ENCODE results near the gene MASP1. TPM values are rescaled to one million over a fixed set of nuclear protein-coding genes. Genes with fewer than 3 reads are reported as not detected.

Gene MASP1
- total RNA-seq, 2 donors from 2014 or later = 1.9 to 2.6 TPM

GRCh38 chr3:187262360-187262759 lies 29.2 kb downstream of the MASP1 start:
- Histone ChIP-seq H3K27ac (no peak overlapping the region), H3K9me3 (no peaks in the 10 kb centered on the region), H3K4me3 (no peak overlapping the region), H3K27me3 (replicated peaks; ENCODE audit: insufficient read depth) (no peaks in the 10 kb centered on the region), H3K36me3 (no peaks in the 10 kb centered on the region), H3K4me1 (ENCODE audit: control insufficient read depth in 1 of 2, low read depth in 2 of 2) (peaks cover 17 to 29% of the 10 kb centered on the region in 2 donors)
- DNase-seq (ENCODE audit: low spot score) (no peak), ATAC-seq (ENCODE audit: insufficient number of reproducible peaks, low FRiP score, low read depth) (no peak)
- TF ChIP-seq CTCF (IDR thresholded peaks at IDR 0.05) = no peak

- no peak overlapping the region for H3K4me3 ChIP-seq
- peaks cover 17 to 29% of the 10 kb centered on the region in 2 donors for H3K4me1 ChIP-seq (ENCODE audit: control insufficient read depth in 1 of 2, low read depth in 2 of 2)
- no peaks in the 10 kb centered on the region for H3K27me3 ChIP-seq (replicated peaks; ENCODE audit: insufficient read depth)
- no peak for TF ChIP-seq CTCF (IDR thresholded peaks at IDR 0.05)
- H3K27ac ChIP-seq = no peak overlapping the region
- DNase-seq (ENCODE audit: low spot score) (no peak), ATAC-seq (ENCODE audit: insufficient number of reproducible peaks, low FRiP score, low read depth) (no peak)
- no peaks in the 10 kb centered on the region for H3K36me3 ChIP-seq
- H3K9me3 ChIP-seq = no peaks in the 10 kb centered on the region
Observed at GRCh38 chr3:187261541-187261969, 30.0 kb downstream of the MASP1 start.

GRCh38 chr3:187259171-187259570 lies 32.4 kb downstream of the MASP1 start:
- no peak for TF ChIP-seq CTCF (IDR thresholded peaks at IDR 0.05)
- Histone ChIP-seq H3K27ac (no peak overlapping the region), H3K9me3 (no peaks in the 10 kb centered on the region), H3K36me3 (no peaks in the 10 kb centered on the region), H3K4me3 (no peak overlapping the region), H3K4me1 (ENCODE audit: control insufficient read depth in 1 of 2, low read depth in 2 of 2) (peaks cover 8 to 12% of the 10 kb centered on the region in 2 donors), H3K27me3 (replicated peaks; ENCODE audit: insufficient read depth) (no peaks in the 10 kb centered on the region)
- ATAC-seq (ENCODE audit: insufficient number of reproducible peaks, low FRiP score, low read depth) (no peak), DNase-seq (ENCODE audit: low spot score) (no peak)

GRCh38 chr3:187257992-187258692 lies 33.4 kb downstream of the MASP1 start:
- Histone ChIP-seq H3K4me1 (ENCODE audit: control insufficient read depth in 1 of 2, low read depth in 2 of 2) (peaks cover 0 to 2% of the 10 kb centered on the region in 2 donors), H3K27ac (no peak overlapping the region), H3K9me3 (no peaks in the 10 kb centered on the region), H3K4me3 (no peak overlapping the region), H3K27me3 (replicated peaks; ENCODE audit: insufficient read depth) (no peaks in the 10 kb centered on the region), H3K36me3 (no peaks in the 10 kb centered on the region)
- ATAC-seq (ENCODE audit: insufficient number of reproducible peaks, low FRiP score, low read depth) = no peak
- TF ChIP-seq CTCF (IDR thresholded peaks at IDR 0.05) = no peak
- no peak for DNase-seq (ENCODE audit: low spot score)

GRCh38 chr3:187257471-187257870 lies 34.1 kb downstream of the MASP1 start:
- Histone ChIP-seq H3K4me3 (no peak overlapping the region), H3K36me3 (no peaks in the 10 kb centered on the region), H3K4me1 (ENCODE audit: control insufficient read depth in 1 of 2, low read depth in 2 of 2) (no peaks in the 10 kb centered on the region), H3K27me3 (replicated peaks; ENCODE audit: insufficient read depth) (no peaks in the 10 kb centered on the region), H3K9me3 (no peaks in the 10 kb centered on the region), H3K27ac (no peak overlapping the region)
- DNase-seq (ENCODE audit: low spot score) = no peak
- no peak for ATAC-seq (ENCODE audit: insufficient number of reproducible peaks, low FRiP score, low read depth)
- no peak for TF ChIP-seq CTCF (IDR thresholded peaks at IDR 0.05)

Data from thoracic aorta (tissue), 2 donors.